GM19023 (cell line): ENCODE data around the gene HYAL3.

Experiments
- ATAC-seq: cut with Tn5 transposase; IDR thresholded peaks from one replicate; pipeline ENCODE4 v1.9.1; 2021; ENCODE audit warnings: mild to moderate bottlenecking, moderate library complexity; ENCODE audit not compliant: unreplicated experiment

The HYAL3 gene

DNA sequence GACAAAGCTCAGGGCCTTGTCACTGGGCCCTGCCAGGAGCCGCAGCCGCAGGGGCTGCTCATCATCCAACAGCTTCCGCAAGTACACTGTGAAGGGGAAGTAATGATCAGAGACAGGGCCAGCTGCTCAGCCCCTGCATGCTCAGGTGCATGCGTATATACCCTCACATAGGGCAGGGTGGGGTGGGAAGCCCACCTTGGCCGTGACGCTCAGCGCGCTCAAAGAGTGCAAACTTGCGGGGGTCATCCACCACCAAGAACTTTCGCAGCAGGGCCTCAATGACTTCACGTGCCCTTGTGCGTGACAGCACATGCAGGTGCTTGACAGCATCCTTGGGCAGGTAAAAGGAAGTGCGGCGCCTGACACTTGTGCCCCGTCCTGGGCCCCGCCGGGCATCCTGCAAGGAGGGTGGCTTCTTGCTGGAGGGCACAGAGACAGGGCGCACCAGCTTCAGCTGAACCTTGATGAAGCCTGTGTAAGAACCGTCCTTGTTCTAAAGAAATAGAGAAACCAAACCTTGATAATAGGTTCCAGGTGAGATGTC lies 32.2 kb upstream of the HYAL3 start:
- ATAC-seq = no peak

DNA sequence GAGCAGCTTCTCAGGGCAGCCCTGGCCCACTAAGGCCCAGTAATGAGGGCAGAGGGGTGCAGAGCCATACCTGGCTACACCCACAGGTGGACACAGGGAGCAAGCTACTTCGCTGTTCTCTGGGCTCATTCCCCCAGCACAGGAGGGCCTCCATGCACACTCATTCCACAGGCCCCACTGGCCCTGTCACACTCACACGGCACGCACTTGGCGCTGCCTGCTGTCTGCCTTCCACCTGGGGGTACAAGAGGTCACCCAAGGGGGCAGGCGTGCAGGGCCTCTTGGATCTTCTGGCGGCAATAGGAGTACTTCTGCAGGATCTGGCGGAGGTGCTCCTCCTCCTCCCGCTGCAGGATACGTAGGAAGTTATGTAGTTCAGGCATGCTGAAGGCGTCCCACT lies 31.1 kb upstream of the HYAL3 start:
- no peak for ATAC-seq

DNA sequence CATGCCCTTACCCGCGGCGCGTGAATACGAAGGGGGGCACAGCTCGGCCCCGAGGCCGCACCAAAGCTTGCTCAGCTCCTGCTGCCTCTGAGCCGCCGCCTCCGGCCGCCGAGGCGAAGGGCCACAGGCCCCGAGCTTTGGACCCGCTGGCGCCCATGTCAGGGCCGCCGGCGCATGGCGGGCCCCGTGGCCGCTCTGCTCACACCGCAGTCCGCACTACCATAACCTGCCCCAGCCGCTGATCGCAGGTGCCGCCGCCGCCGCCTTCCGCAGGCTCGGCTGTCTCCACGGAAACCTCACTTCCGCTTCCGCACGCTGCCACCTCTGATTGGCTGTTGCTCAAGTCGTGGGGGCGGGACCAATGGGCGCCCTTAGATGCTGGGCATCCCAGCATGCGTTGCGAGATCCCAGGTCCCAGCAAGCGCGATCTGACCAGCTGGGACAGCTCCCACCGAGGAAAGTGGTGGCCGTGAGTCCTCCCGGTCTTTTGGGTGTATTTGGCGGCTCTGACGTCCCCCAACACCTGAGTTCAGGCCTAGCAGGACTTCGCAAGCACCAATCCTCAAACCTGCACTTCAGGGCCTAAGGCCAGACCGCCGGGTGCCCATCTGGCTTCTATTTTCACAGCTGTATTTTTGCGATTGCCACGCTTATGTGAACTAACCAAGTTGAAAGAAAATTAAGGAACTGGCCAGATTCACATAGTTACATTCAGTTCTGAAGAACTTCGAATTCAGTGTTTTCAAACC lies 28.9 kb upstream of the HYAL3 start, which contains the start of gene TUSC2:
Gene TUSC2 (minus strand): TSS at position 281 of the 749 bp plus-strand sequence. CDS start 124 bp downstream, at position 157.
- ATAC-seq = peak; percentile 94

DNA sequence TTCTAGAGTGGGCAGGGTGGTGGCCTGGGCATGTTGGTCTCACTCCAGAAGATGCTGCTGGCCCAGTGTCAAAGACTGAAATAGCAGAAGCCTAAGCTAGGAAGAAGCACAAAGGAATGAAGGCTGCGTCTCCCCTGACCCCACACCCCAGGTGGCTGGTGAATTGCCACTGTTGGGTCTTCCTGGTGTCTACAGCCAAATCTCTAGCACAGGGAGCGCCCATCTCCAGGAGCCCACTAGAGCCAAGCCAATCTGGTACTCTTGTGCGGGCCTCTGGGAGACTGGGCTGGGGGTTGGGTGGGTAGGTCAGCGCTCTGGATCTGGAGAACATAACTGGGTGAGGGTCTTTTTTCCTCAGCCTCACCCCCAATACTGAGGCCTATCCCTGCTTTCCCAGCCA lies 27.9 kb upstream of the HYAL3 start:
- ATAC-seq = no peak

DNA sequence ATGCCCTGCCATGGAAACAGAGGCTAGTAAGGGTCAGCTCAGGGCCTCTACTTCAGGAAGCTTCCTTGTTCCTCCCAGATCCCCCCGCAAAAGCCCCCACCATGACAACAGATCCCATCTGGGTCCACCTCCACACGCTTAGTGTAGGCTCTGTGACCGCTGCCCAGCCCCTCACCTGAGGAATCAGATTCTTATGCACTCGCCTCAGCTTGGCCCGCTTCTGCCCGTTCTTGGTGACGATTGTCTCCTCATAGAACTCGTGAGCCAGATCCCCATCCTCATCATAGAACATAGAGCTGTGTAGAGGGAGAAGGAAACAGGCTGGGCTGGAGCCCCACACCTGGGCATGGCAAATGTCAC lies 27.0 kb upstream of the HYAL3 start:
- no peak for ATAC-seq

DNA sequence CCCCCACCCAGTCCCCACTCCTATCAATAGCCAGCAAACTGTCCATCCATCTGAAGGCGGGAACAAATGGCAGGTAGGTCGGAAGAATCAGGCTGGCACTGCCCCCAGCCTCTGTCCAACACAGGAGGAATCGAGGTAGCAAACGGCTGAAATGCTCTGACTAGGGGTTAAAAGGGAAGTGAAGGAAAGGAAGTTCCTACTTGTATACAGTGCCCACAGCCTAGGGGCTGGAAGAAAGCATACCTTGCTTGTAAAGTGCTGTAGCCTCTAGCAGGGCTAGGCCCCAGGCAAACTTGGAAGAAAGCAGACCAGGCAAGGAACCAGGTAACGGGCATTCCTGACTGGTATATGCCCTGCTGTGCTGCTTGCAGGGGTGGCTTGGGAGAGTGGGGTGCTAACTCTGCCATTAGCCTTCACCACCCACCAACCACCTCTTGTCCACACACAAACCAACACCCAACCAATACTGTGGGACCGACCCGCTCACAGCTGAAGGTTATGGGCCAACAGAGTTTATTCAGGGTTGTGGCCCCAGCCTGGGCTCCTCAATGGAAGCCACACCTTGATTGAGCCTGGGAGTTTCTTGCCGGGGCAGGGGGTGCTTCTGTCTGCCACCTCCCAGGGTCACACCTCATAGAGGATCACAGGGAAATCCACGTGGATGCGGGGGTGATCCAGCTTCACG lies 26.4 kb upstream of the HYAL3 start:
- ATAC-seq = no peak

DNA sequence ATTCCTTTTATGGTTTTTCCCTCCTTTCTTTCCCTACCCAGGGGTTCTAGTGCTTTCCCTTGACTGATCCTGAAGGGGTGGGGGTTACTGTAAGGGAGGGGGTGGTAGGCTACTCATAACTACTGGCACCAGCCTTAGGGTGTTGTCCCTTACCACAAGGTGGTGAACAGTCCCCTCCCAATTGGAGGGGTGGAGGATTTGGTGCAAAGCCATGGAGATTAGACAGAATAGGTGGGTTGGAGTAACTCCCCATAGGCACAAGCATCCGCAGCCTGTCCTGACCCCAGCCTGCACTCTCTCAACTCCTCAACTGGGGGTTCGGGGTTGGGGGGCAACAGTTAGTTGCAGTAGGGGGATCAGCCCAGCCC lies 25.9 kb upstream of the HYAL3 start:
- ATAC-seq = no peak

DNA sequence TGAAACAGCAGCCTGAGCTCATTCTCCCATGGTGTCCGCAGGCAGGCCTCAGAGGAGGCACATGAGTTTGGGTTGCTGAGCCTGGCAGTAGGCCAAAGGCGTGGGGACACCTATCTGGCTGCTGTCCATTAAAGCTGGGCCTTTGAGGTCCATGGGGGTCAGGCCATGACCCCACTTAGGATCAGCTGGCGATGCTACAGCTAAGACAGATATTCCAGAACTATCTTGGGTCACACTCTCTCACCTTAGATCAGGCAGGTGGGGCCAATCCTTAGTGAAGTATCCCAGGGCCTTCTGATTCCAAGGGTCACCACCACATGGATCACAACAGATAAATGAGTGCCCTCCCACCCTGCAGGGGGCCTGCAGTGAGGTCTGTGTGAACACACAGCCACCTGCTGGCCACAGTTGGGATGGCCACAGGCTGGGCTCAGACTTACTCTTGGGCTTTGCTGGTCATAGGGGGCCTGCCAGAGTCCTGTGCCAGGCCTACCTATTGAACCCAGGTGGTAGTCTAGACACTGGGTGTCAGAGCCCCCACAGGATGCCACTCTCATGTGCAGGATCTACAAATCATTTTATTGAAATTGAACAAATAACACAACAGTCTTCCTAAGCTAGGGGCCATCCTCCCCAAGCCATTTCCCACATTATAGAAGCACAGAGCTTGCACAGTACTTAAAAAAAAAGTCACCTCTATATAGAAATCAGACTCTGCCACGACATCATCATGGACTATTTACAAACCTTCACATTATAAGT lies 25.3 kb upstream of the HYAL3 start:
- ATAC-seq = no peak

DNA sequence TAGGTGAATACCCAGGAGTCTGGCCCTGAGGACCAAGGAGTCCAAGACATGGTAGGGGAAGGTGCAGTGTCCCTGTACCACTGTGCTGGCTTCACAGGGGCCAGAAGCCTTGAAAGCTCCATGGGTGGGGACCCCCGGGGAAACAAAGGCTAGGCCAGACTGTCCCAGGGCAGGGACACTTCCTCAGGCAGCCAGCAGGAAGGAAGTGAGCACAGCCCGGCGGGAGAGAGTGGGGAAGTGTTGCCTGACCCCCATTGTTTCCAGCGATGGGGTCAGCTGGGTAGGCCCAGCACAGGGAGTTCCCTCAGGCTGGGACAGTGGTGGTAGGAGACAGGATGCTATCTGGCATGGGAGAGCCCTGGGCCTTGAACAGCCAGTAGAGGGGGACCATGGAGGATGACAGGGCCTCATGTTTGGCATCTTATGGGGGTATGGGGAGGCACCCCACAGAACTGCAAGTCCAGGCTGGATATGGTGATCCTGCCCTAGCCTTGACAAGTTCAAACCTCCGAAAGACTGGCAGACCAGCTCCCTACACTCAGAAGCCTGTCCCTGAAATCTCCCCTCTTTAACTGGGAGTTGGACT lies 24.5 kb upstream of the HYAL3 start:
- no peak for ATAC-seq

DNA sequence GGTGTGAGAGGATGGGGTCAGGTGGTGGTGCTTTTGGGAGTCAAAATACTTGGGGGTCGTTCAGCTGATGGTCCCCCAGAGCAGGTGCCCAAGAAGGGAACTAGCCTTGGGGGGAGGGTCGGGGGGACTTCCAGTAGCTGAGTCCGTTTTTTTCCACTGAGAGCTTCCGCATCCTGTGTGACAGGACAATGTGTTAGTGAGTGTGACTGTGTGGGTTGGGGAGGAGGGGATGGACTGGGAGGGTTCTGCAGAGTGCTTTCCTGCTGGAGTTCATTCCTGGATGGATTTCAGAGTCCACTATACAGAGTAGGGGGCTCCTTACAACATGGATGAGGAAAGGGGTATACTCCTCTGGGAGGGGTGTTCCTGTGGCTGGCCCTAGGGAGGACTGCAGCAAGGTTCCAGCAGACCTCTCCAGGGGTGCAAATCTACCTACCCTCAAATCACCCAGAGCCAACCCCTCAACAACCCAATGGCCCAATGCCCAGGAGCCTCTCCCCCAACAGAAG lies 23.9 kb upstream of the HYAL3 start:
- no peak for ATAC-seq

DNA sequence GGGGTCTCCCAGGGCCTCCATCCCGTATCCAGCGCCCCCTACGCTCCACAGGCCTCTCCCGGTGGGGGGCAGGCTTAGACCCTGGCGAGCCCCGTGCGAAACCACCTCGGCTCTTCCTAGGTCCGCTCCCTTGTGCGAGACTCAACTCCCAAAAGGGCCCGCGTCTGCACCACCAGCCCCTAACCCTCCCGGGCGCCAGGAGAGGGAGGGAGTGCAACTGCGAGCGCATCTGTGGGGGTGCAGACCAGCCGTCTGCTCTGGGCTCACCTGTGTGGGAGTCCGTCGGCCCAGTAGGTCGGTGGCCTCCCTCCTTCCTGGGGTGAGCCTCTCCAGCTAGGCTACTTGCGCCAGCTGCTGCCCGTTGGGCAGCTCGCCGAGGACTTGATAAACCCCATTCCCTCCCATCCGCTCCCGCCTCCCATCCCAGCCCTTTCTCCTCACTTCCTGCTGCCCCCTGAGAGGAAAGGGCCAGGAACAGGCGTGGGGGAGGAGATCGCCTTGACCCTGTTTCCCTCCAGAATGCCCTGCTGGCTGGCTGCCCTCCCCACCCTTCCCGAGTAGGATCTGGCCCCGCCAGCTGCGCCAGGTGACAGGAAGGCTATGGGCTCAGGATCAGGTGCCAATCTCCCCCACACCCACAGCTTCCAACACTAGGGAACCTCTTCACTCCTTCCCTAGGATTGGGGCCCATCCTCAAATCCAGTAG lies 23.3 kb upstream of the HYAL3 start, which contains the start of gene HYAL2:
Gene HYAL2 (minus strand): TSS at position 360 of the 706 bp plus-strand sequence. CDS start 2,256 bp downstream, outside the sequence.
- no peak for ATAC-seq

DNA sequence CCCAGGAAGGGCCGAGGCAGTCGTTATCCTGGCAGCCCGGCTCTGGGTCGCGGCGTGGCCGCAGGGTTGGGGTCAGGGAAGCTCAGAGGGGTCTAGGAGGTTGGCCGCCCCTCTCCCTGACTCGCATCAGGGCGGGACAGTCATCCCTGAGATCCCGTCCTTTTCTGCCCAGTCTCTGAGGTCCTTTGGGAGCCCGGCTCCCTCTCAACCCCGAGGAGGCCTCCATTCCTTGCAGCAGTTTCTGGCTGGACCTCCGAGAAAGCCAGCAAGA lies 22.8 kb upstream of the HYAL3 start:
- no peak for ATAC-seq

DNA sequence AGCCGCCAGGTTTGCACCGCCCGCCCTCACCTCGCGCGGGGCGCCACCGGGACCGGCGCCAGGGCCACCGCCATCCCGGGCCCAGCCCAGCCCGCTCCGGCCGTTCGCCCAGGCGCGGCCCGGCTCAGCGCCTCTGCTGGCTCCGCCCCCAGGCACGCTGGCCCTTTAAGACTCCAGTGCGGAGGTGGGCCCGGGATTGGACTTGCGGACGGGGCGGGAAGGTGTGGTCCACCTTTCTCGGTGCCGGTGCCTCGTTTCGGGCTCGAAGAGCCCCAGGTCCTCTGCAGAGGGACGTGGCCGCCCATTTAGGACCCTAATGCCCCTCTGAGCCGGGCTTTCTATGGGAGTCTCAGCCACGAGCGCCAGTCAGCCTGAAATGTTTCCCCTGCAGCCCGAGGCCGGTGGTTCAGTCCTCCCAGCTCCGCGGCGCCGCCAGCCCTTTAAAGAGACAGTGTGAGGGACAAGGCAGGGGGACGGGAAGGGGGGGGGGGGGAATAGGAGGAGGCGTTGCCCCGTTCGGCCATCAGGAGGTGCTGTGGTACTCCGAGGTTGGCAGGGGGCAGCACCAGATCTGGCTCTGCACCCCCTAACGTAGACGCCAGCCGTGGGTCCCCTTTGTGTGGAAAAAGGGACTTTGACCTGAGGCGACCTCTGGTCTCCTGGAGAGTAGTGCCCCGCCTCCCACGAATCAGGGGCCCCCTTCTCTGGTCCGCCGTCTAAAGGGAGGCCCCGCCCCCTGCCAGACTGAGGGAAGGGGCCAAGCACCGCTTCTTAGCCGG lies 22.3 kb upstream of the HYAL3 start:
- peak; percentile 88 for ATAC-seq

DNA sequence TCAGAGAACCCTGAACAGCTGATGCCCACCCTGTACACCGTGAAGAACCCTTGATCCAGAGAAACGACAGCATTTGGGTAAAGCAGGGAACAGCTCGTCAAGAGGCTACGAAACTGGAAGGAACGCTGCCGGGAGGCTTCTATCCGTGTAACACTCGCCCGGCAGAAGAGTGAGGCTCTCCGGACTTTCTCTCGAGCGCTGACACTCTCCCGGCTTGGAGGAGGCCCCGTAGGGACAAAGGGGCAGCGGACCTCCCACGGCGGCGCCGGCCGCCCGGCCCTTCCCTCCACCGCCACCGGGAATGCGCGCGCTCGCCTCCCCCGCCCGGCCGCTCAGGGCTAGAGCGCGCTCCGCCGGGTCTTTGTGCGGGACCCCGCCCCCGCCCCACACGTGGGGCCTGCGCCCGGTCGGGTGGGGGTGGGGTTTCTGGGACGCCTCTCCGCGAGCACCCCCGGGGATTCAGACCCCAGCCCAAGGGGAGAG lies 21.7 kb upstream of the HYAL3 start:
- ATAC-seq = peak; percentile 66

DNA sequence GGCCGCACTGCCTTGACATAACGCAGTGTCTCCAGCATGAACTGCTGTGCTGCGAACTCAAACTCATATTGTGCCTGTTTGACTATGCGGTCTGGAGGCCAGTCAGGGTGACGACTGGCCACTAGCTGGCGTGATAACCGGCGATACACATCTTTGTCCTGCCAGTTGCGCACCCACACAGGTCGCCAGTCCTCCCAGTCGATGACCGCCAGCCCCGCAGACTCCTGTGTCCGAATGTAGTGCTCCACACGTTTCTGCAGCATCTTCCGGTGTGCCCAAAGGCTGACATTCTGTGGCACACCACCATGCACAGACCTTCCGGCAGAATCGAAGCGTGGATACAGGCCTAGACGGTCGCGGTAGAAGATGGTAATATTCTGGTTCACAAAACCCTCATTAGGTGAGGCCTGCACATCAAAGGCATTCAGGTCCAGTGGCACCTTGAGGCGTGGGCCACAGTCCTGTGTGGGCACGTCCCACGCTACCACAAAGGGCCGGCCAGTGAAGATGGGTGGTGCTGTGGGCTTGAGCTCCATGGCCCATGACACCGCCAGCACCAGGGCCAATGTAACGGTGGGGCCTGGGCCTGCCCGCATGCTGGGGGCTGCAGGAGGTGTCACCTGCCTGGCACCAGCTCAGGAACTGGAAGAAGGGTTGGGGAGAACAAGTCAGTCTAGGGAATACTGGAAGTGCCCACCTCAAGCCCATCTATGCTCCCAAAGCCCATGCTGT lies 20.9 kb upstream of the HYAL3 start:
- ATAC-seq = no peak

DNA sequence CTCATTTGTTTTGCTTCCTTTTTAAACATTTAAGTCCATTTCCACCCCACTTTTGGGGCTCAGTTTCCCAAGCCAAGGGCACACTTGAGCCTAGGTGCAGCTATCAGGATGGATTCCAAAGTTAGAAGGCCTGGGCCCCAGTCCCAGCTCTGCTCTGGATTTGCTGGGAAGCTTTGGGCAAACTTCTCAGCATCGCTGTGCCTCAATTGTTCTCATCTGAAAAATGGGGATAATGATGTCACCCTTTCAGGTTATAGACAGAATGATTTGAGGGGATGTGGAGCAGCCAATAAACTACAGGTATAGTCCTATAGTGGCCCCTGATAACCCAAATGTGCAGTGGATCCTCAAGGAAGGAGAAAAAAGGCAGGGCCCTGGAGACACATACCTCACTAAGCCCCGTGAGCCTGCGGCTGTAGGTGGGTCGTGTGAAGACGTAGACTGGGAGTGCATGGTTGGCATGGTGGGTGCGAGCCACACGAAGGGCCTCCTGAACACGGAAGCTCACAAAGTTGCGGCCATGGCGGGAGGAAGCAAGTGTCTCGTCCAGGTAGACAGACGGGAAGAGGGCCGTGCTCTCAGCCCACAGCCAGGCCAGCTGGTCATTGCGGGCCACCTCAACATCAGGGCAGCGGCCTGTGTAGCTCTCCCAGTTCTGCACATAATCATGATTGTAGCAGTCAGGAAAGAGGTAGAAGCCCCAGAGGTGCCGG lies 20.1 kb upstream of the HYAL3 start:
- ATAC-seq = no peak

DNA sequence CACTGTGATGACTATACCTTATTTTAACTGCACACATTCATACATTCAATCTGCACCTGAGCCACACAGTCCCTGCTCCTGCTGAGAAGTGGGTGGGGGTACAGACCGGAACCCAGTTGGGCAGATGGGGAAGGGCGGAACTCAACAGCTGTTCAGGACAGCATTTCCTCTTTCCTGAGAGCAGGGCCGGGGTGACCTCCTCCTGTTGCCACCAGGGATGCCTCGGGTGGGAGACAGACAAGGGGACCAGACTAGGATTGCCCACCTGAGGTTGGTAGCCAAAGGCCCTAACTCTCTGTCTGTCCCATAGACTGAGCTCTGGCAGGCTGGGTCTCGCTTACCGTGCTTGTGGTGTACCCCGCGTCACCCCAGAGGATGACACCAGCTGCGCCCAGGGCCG lies 19.4 kb upstream of the HYAL3 start:
- no peak for ATAC-seq

DNA sequence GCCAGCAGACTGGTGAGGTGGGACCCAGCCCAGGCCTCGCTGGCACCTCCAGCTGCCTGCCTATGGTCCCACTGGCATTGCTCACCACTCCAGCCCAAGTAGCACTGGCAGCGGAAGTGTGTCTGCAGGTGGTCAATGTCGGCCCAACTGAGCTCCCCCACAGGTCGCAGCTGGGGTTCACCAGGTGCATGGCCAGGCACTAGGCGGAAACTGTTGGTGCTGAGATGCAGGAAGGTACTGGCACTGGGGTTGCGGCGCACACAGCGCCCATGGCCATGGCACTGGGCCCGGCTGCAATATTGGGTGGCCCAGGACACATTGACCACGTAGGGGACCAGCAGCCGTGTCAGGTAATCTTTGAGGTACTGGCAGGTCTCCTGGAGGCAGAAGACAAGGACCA lies 19.0 kb upstream of the HYAL3 start:
- ATAC-seq = no peak
